Suppressor macrophage treated with lipopolysaccharide for 1 hour (primary cell): Measurements from ENCODE around the gene MAGEF1.

Experiments used
- DNase-seq, 3 donors: peaks; one replicate each; pipeline ENCODE4 v3.0.0-alpha.2; 2020 to 2022

MAGEF1 gene

DNA sequence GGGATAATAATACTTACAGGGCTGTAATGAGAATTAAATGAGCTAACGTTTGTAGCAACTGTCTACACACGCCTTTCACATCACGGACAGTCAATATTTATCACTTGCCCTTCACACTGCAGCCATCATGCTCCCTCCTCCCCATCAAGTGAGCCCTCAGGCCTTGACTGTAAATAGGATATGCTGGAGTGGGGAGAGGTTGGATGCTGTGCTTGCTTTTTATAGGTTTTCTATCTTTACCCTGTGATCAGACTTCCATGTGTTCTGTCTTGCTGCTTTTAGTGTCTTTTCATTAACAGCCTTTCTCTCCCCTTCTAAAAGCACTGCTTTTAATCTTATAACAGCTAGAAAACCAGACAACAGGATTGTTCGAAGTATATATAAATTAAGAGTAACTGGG, 12.8 kb upstream of the MAGEF1 start:
- no peak for DNase-seq

DNA sequence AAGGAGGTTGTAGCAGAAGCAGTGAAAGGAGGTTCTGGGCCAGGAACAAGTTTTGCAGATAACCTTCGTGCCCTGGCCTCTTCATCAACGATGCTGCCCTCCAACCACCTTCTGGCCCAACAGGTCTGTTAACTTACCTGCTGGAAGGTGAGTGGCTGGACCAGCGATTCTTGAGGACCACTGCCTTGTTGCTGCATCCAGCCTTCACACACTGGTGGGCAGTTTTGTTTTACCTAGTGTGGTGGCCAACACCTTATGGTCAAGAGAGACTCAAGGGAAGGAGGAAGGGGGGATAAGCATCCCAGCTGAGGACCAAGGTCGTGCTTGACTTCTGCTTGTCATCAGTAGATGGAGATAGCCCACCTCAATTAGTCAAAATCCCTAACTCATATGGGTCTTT, 7.8 kb upstream of the MAGEF1 start:
- DNase-seq: no peak

DNA sequence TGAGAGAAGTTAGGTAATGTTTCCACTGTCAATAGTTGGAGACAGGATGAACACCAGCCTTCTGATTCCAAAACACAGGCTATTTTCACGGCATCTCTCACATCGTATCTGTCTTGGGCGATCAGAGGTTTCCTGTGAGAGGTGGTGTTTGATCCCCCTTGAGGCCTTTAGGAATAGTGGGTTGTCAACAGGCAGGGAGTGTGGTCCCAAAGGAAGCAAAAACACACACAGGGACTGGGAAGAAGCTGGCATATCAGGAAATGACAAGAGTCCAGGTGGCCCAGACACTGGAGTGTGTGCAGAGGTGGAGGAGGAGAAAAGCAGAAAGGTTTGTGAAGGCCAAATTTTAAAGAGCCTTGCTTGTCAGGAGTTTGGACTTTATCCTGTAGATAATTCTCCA, 6.6 kb upstream of the MAGEF1 start:
- DNase-seq: no peak

DNA sequence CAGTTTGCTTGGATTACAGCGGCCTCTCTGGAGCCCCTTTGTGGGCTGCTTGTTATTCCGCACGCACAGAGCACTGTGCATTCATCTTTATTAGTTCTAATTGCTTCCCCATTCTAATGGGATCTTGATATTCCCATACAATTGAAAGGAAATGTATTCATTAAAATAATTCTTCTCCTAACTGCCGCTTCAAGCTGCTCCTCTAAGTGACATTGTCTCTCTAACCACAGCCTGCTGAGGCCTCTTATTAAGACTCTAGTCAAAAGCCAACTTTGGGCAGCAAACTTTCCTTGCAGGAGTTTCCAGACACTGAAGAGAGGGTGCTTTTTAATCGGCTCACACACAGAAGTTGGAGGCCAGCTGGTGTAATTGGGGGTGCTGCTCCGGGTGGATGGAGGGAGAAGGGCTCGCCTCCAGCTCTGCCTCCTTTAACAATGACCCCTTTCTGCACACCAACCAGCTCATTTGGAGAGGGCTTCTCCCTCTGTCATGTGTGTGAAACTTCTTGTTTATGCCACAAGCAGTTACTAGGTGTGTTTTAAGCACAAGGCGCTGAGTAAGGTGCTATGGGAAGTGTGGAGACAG, 5.6 kb upstream of the MAGEF1 start:
- DNase-seq: no peak

DNA sequence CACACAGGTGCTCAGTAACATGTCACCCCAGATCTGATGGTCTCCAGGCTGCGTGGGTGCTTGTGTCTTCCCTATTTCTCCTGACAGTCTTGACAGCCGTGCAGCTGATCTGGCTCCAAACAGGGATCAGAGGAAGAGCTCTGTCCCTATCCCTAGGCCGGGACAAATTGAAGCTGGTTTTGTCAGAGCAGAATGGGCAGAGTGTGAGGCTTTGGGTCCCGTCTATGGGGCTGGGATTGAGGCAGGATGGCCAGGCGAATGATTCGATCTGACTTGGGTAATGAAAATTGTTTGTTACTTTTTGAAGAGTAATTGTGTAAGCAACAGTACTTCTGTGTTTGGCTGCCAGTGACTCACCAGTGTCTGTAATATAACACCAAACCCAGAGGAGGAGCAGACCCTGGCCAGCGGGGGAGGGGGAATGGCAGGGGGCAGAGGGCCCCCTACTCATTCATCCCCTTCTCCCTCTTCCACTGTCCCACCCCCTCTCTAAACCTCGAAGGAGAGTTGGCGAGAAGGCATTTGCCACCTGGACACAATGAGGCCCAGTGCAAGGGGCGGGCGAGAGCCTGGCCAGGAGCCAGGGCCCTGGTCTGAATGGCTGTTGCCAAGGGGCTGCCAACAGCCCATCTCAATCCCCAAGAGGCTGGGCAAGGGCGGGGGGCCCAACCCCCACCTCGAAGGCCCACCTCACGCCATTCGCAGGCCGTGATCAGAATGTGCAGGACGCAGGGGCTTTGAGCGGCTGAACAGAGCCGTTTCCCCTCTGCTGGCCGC, 4.9 kb upstream of the MAGEF1 start:
- DNase-seq: peak; percentile 53 to 71 (median 57)

DNA sequence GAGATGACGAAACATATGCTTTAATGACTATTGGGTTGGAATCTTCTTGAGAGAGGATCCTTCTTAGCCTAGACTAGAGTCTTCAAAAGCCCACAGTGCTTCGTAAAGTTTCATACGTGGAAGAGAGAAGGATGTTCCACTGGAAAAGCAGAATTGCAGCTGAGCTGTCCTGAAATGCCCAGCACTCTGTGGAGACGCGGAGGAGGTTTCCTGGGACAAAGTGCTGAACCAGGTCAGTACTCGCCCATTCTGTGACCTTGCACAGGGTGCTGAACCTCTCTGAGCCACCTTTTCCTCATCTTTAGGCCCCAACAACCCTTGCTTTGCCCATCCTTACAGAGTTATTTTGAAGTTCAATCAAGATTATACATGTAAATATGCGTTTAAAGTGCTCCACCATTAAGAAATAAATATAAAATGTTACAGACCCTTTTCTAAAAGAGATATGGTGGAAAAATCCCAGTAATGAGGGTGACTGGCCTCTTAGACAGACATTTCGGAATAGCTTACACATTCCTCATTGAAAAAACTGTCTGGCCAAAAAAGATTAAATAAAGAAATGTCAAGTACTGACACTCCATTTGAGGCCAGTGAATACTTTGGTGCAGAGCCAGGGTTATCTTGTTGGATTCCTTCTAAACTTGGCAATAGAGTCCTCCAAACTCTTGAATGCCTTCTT, 4.2 kb upstream of the MAGEF1 start:
- DNase-seq: no peak

DNA sequence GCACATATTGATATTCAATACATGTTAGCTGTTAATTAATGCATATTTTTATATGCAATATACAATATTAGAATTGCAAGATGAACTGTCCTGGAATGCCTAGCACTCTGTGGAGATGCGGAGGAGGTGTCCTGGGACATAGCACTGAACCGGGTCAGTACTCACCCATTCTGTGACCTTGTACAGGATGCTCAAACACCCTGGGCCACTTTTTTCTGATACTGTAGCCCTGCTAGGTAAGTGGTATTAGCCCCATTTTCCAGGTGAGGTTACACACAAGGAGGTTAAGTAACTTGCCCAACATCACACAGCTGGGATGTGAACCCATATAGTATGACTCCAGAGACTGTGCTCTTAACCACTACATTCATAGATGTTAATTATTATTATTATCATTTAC, 1.7 kb upstream of the MAGEF1 start:
- DNase-seq: no peak

DNA sequence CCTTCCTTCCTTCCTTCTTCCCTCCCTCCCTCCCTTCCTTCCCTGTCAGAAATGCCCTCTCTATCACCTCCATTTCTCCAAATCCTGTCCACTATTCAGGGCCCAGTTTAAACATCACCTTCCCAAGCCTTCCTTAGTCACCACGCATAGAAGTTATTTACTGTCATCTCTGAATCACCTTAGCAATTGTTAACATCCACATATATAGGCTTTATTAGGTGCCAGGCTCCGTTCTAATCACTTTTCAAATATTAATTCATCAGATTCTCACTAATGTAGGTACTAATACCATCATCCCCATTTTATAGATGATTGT, 1.1 kb upstream of the MAGEF1 start:
- no peak for DNase-seq

DNA sequence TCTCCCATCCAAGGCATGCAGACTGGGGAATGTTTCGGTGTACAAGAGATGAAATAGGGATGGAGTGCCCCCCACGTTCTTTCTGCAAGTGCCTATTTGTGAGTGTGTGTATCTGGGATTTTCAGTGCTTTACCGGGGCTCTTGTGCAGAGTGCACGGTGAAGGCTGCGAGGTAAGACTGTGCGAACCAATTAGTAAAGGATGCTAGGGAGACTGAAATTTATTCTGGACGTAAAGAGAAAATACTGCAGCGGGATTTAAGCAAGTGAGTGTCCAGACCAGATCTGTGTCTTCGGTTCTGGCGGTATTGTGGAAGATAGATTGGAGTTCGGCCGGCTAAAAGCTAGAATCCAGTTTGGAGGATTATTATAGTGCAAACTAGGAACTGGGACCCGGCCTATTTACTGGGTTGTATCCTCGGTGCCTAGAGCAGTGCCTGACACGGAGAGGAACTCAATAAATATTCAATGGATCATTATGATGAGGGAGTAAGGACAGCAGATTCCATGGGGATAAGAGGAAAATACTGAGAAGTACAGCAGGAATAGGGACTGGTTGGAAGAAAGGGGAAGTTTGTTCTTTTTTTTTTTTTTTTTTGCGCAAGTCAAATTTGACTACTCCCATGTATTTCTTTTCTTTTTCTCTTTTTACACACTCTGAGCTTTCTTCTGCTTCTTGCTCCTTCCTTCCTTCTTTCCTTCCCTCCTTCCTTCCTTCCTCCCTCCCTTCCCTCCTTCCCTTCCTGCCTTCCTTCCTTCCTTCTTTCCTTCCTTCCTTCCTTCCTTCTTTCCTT, 580 bp upstream of the MAGEF1 start:
- DNase-seq: peak; percentile 13 to 42 (median 39)

DNA sequence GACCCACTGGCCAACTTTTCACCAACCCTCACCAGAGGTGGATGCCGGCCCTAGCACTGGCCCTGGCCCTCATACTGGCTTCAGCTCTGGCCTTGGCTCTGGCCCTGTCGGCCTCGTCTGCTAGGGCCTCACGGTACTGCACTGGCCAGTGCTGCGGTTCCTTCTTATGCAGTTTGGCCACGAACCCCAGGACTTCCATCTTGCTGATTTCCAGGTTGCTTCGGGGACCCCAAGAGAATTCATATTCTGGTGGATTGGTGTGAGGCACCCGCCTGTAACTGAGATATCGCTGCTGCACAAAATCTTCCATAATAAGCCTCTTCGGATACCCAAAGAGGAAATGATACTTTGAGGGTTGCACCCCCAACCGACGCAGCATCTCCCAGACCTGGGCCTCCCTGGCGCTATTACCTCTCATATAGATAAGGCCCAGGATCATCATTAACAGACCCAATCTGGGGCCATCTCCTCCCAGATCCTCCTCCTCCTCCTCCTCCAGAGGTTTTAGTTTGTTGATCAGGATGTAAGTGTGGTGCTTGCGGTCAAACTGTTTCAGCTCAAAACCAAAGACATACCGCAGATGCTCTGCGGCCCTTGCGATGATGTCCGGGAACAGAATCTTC, 883 bp downstream of the MAGEF1 start:
- DNase-seq: no peak

DNA sequence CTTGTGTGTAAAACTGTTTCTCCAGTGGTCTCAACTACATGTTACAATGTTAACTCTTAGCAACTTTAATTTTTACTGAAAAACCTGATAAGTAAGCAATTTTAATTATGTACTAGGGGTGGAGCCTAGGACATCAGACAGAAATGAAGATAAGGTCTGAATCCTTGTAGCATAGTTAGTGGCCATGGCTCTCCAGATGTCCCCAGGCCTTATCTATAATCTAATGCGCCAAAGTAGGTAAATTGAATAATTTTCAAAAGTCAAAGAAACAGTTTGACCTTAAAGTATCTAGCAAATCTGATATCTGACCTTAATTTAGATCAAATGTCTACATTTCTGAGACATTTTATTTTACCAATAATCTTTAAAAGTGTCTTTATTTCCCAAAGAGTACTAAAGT, 8.2 kb downstream of the MAGEF1 start:
- DNase-seq: no peak

DNA sequence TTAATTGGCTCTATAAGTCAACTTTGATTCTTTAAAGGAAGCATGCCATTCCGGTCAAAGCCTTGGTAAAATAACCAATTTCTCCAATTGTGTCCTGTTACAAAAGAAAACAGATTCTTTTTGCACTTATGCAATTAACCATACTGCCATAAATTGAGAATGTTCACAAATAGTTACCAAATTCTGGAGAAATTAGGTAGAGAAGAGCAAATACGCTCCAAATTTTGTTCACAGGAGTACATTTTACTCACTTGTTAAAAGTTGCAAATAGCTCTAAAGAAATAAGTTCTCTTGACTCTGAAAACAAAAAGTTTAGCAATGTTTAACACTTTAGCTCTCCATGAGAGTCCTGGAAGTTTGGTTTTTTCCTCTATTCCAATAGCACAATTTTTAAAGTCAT, 11.1 kb downstream of the MAGEF1 start:
- DNase-seq: no peak

DNA sequence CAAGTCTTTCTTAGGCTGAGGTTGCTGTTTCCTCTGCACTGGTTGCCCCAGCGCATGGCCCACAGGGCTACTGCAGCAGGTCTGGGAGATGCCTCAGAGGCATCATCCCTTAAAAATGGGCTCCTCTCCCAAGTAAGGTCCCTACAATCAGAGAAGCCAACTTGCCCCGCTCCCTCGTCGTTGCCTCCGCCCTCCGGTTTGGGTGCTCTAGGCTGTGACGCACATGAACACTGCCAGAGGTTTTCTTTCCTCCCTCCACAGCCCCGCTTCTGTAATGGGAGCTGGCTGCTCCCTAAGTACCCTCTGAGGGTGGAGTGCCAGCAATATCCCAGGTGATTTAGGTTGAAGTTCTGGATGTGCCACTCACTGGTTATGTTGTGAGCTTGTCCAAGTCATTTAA, 14.0 kb downstream of the MAGEF1 start:
- DNase-seq: no peak

DNA sequence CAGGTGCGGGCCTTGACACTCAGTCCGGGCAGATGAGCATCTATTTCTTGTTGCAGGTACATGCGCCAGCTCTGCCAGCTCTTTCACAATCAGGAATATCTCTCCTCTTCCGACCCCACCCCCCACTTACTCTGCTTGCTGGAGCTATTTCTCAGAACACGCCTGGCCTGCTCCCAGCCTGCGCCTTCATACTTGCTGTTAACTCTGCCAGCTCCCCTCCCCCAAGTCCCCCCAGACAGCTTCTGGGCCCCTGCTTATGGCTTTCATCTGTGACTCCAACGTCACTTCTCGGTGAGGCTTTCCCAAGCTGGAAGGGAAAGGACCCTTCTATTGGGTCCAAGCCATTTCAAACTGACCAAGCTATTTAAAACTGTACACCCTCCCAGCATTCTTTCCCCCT, 15.2 kb downstream of the MAGEF1 start:
- DNase-seq: no peak

DNA sequence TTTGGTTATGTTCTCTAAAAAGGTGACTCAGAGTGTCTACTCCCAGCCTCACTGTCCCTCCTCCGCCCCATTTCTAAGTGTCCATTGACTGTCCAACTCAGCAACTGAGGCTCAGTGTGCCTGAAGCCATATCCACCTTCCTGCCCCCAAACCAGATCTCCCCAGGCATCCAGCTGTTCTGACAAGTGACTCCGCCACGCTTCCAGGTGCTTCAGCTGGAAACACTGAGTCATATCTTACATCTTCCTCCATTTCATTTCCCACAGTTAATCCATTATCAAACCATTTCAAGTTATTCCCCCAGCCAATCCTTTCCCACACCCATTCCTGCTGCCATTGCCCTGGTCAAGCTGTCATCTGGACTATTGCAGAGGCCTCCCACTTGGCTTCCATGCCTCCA, 17.1 kb downstream of the MAGEF1 start:
- no peak for DNase-seq

DNA sequence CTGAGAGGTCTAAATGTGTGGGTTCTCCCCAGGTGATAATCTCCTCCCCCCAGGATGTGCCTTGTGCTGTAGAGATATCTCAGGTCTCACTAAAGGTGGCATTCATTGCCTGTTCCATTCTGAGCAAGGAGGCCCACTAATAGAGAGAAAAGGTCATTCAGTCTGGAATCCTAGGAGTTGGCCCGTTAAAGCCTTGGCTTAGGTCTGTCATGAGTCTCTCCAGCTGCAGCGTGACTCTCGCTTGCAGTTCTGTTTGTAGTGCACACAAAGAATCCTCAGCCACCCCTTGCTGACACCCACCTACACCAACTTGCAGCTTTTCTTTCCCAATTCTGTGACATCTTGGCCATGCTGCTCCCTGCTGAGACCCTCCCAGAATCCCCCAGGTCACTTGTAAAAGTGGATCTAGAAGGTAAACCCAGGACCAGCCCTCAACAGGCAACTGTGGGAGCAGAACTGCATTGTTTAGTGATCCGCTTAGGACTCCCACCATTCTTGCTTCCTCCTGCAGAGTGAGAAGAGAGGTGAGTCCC, 17.7 kb downstream of the MAGEF1 start:
- DNase-seq: no peak

DNA sequence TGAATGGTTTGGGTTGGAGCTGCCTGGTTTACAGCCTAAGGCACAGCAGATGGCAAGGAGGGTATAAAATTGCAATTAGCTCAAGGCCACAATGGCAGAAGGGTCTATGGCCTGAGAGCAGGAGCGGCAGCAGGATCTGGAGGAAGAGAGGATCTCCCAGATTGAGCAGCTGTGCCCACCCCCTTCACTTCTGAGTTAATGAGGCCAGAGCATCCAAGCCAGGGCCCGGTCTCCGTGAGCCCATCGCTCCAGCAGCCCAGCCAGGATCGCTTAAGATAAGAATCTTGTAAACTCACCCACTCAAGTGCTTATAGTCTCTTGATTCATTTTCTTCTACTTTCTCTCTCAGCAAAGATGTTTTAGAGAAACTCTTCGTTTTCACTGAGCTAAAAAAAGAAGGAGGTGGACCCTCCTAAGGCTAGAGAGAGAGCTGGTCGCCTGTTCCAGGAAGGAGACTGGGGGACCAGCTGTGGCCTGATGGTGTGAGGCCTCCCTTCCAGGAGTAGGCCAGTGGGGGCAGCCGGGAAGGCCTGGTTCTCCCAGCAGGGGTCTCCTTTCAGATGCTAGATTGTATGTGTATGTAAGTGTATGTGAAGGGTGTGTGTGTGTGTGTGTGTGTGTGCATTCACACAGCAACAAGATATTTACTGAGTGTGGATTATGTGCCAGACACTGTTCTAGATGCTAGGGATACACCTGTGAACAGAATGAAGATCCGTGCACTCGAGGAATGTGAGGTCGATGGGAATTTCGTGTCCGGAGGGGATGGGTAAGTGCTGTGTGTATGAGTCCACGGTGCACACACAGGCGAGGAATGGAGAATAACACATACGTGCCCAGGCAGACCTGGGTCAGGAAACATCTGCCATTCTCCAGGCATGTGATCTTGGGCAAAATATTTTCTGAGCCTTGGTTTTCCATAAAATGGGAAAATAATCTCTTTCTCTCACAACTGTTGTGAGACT, 18.6 kb downstream of the MAGEF1 start:
- no peak for DNase-seq

DNA sequence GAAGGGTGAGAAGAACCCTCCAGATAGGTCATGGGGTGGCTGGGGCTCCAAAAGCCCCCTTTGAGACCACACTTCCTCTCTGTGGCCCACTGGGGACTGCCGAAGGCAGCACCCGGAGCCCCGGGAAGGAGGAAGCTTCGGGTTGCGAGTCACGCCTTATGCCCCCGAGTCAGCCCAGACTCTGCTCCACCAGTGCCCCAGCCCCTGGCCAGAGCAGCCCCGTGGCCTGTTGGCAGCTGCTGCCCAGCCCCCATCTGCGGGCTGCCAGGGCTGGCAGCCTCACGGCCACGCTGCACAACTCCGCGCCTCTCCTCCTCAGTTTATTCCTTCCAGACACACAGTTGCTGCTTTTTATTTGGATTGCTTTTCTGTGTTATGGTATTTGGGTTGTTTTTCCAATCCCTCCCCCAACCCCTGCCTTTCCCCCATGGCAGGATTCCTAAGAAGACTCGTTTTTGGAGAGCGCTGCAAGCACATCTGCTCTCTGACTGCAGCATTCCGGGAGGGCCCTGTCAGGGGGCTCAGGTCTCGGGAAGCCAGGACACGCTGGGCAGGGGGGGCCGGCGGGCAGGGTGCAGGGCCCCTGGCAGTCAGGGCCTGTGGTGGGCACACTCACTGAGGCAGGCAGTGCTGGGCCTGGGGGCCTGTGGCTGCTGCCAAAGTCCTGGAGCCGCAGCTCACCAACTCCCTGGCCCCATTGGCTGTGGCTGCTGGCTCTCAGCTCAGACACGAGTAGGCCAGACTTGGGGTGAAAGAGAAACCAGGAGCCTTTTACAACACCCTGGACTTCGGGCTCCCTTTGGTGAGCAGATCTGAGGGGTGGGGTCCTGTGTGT, 20.2 kb downstream of the MAGEF1 start:
- DNase-seq: peak; percentile 76 to 80 (median 77)

DNA sequence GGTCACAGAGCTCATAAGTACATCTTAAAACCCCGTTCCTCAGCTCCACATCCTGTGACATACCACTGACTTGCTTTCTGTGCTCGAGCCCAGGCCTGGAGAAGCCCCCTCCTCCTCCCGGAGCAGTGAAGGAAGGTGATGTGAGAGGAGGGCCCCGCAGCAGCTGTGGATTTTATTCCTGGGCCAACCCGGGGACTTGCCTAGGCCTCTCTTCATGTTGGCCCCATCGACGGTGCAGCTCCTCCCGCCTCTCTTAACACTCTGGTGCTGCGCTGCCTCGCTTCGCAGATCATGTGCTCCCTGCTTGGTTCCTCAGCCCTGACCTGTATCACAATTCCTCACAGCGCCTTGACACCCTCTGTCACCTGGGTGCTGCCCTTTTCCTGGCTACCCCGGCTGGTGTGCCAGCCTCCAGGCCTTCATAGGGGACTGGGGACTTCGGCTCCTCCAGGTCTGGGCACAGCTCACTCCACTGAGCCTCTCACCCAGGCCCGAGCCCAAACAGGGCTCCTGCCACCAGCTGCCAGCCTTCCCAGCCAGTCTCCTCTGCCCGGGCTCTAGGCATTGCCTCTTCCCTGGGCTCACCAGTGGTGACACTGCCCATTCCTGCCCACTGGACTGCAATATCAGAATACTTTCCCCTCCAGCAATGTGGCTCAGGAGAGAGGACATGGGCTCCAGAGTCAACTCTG, 21.5 kb downstream of the MAGEF1 start:
- DNase-seq: no peak

DNA sequence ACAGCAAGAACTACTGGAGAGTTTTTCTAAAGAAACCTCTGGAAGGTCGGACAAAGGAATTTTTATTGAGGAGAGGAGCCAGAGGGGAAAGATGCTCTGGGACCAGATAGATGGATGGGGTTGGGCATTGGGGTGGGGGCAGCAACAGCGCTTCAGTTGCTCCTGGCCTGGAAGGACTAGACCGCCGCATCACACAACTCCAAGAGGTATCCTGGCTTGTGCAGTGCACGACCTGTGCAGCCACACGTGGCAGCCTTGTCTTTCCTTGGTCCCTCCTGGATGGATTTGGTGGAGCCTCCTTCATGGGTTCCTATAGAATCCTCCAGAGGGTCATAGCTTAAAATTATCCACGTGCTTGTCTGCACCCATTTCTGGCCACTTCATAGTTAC, 23.0 kb downstream of the MAGEF1 start:
- no peak for DNase-seq
